ENCODE measurements around the gene SBNO2. TPM values are rescaled to one million over a fixed set of nuclear protein-coding genes. Genes with fewer than 3 reads are reported as not detected.

Gene SBNO2
- total and polyA plus RNA-seq, 9 of the 15 experiments (the other 6 are each of a cell fraction or from before 2014, with no cell fraction given): 0.01 to 46.2 (median 6.7) TPM

- TF ChIP-seq THRA (IDR thresholded peaks at IDR 0.05): no peak
- no peak for TF ChIP-seq GTF3C2 (IDR thresholded peaks at IDR 0.05; ENCODE audit: borderline replicate concordance, extremely low read depth, insufficient read length)
- no peak for TF ChIP-seq FOXJ2 (tag; IDR thresholded peaks at IDR 0.05)
- TF ChIP-seq MAFG (tag; conservative IDR thresholded peaks at IDR 0.05): no peak
- TF ChIP-seq, protein P1, sequence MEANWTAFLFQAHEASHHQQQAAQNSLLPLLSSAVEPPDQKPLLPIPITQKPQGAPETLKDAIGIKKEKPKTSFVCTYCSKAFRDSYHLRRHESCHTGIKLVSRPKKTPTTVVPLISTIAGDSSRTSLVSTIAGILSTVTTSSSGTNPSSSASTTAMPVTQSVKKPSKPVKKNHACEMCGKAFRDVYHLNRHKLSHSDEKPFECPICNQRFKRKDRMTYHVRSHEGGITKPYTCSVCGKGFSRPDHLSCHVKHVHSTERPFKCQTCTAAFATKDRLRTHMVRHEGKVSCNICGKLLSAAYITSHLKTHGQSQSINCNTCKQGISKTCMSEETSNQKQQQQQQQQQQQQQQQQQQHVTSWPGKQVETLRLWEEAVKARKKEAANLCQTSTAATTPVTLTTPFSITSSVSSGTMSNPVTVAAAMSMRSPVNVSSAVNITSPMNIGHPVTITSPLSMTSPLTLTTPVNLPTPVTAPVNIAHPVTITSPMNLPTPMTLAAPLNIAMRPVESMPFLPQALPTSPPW (CRISPR knock-in tag; IDR thresholded peaks at IDR 0.05): peak; percentile 87
- no peak for TF ChIP-seq SNIP1 (IDR thresholded peaks at IDR 0.05; ENCODE audit: low read depth)
- TF ChIP-seq, protein P2, sequence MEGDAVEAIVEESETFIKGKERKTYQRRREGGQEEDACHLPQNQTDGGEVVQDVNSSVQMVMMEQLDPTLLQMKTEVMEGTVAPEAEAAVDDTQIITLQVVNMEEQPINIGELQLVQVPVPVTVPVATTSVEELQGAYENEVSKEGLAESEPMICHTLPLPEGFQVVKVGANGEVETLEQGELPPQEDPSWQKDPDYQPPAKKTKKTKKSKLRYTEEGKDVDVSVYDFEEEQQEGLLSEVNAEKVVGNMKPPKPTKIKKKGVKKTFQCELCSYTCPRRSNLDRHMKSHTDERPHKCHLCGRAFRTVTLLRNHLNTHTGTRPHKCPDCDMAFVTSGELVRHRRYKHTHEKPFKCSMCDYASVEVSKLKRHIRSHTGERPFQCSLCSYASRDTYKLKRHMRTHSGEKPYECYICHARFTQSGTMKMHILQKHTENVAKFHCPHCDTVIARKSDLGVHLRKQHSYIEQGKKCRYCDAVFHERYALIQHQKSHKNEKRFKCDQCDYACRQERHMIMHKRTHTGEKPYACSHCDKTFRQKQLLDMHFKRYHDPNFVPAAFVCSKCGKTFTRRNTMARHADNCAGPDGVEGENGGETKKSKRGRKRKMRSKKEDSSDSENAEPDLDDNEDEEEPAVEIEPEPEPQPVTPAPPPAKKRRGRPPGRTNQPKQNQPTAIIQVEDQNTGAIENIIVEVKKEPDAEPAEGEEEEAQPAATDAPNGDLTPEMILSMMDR (IDR thresholded peaks at IDR 0.05 in 2 of 3, conservative IDR thresholded peaks at IDR 0.05 in 1 of 3; ENCODE audit: insufficient read depth in 2 of 3, low read depth in 1 of 3, low read length in 3 of 3): 0 out of 6 replicates have a peak, but pooled peaks of 1 of the 3 experiments have one; percentile 25
- 0 out of 2 replicates have a peak, but pooled peaks have one; percentile 4 for TF ChIP-seq GTF2E2 (tag; IDR thresholded peaks at IDR 0.05)
- 0 out of 2 replicates have a peak, but pooled peaks have one; percentile 12 for TF ChIP-seq JUN (IDR thresholded peaks at IDR 0.05; ENCODE audit: borderline replicate concordance, low read depth, low read length)
- TF ChIP-seq JUN (CRISPR knock-in tag; IDR thresholded peaks at IDR 0.05; ENCODE audit: borderline replicate concordance): no peak
- no peak for TF ChIP-seq NFE2L1 (tag; IDR thresholded peaks at IDR 0.05; ENCODE audit: borderline replicate concordance, low read depth)
- TF ChIP-seq ZNF41 (CRISPR knock-in tag; conservative IDR thresholded peaks at IDR 0.05): no peak
- no peak; the same call in 1 of the 2 replicates for TF ChIP-seq ARID4B (CRISPR knock-in tag; IDR thresholded peaks at IDR 0.05)
These were observed 69.6 kb downstream of the SBNO2 start (continued) for GRCh38 chr19:1104311-1105007.
